HCT116 (cell line): ENCODE measurements around the gene BLOC1S5. TPM values are rescaled to one million over a fixed set of nuclear protein-coding genes. Genes with fewer than 3 reads are reported as not detected.

Experiments
- ATAC-seq: fragments of 200-7000 bp; cut with Tn5 transposase; 2 replicates; pipeline ENCODE4 v1.9.1; 2020; ENCODE audit warnings: mild to moderate bottlenecking, moderate library complexity
- BruUV-seq: library from RNA; stranded (reverse); fragments of 400-500 nt; replicated peaks from 2 replicates; lab custom pipeline; 2021; lab: Mats Ljungman, UMichigan
- CTCF ChIA-PET: fragments of 300-600 bp; sonication (Branson Sonifier 250); formaldehyde crosslinking; loops from one replicate; lab custom pipeline; 2021; ENCODE audit warnings: antibody characterized with exemption; lab: Charles Lee
- POLR2A ChIA-PET: fragments of 300-600, 350-600 bp; sonication (Branson Sonifier 250); formaldehyde crosslinking; loops from one replicate; lab custom pipeline; 2021; ENCODE audit warnings: antibody characterized with exemption; lab: Charles Lee
- RAD21 ChIA-PET, 2 experiments: fragments of 300-600 bp; sonication (Branson Sonifier 250); formaldehyde crosslinking; loops; one replicate each; lab custom pipeline; 2023; ENCODE audit warnings: low total read pairs in 2 of 2; ENCODE audit not compliant: uncharacterized antibody in 2 of 2, unreplicated experiment in 2 of 2, low non-redundant PET in 1 of 2; lab: Charles Lee
- DNase-seq: peaks from one replicate; pipeline ENCODE4 v3.0.0-alpha.2; 2010; ENCODE audit warnings: low read depth, low spot score
- H2AFZ ChIP-seq: fragments of 200-600 bp; shearing (Covaris generic), sonication (generic); 2 replicates; pipeline ENCODE4 v1.6.1; 2017; ENCODE audit warnings: low read depth, mixed run types, mixed read lengths, antibody characterized with exemption, low read length; ENCODE audit not compliant: poor library complexity, severe bottlenecking
- H3K27ac ChIP-seq: 2 replicates; pipeline ENCODE4 v1.5.1; 2012; ENCODE audit warnings: low read depth, low read length
- H3K27me3 ChIP-seq: fragments of 200-600 bp; sonication (generic); 2 replicates; pipeline ENCODE4 v1.6.1; 2016; ENCODE audit warnings: mixed run types, low read length, mixed read lengths; ENCODE audit not compliant: insufficient read depth
- H3K36me3 ChIP-seq, 2 experiments: fragments of 200-500 bp in 1 of 2; fragments of 200-600 bp in 1 of 2; sonication (Bioruptor generic) in 1 of 2; sonication (generic) in 1 of 2; 2 replicates each; pipeline versions ENCODE4 v1.5.1 to v1.6.1; 2014 to 2016; ENCODE audit warnings: low read length in 2 of 2, inconsistent platforms in 1 of 2, mixed read lengths in 1 of 2, mixed run types in 1 of 2; ENCODE audit not compliant: insufficient read depth in 2 of 2, control insufficient read depth in 1 of 2
- H3K4me1 ChIP-seq, 2 experiments: fragments of 200-600 bp in 1 of 2; sonication (generic) in 1 of 2; 2 replicates each; pipeline versions ENCODE4 v1.5.1 to v1.6.1; 2012 to 2017; ENCODE audit warnings: low read length in 2 of 2, inconsistent platforms in 1 of 2, mild to moderate bottlenecking in 1 of 2, mixed read lengths in 1 of 2, mixed run types in 1 of 2, moderate library complexity in 1 of 2; ENCODE audit not compliant: insufficient read depth in 2 of 2, control insufficient read depth in 1 of 2
- H3K4me2 ChIP-seq: fragments of 200-600 bp; sonication (generic); 2 replicates; pipeline ENCODE4 v1.6.1; 2017; ENCODE audit warnings: mixed run types, low read length, mixed read lengths
- H3K4me3 ChIP-seq, 2 experiments: fragments of 200-600 bp in 1 of 2; sonication (generic) in 1 of 2; replicated peaks in 1 of 2; 2 replicates each; pipeline ENCODE4 v1.5.1; 2011 to 2016; ENCODE audit warnings: low read length in 2 of 2, control low read depth in 1 of 2, low read depth in 1 of 2, mild to moderate bottlenecking in 1 of 2, mixed read lengths in 1 of 2, mixed run types in 1 of 2
- H3K79me2 ChIP-seq: fragments of 200-600 bp; sonication (generic); 2 replicates; pipeline ENCODE4 v1.6.1; 2017; ENCODE audit warnings: mild to moderate bottlenecking, mixed run types, low read length, moderate library complexity, mixed read lengths; ENCODE audit not compliant: insufficient read depth
- H3K9ac ChIP-seq: fragments of 200-600 bp; sonication (generic); 2 replicates; pipeline ENCODE4 v1.6.1; 2016; ENCODE audit warnings: low read length, mixed read lengths
- H3K9me2 ChIP-seq: fragments of 200-600 bp; sonication (generic), shearing (Covaris generic); 2 replicates; pipeline ENCODE4 v1.6.1; 2017; ENCODE audit warnings: mixed run types, mild to moderate bottlenecking, moderate library complexity; ENCODE audit not compliant: insufficient read depth
- H3K9me3 ChIP-seq, 2 experiments: fragments of 200-500 bp in 1 of 2; fragments of 200-600 bp in 1 of 2; sonication (Bioruptor generic) in 1 of 2; sonication (generic) in 1 of 2; 2 replicates each; pipeline ENCODE4 v1.6.1; 2014 to 2017; ENCODE audit warnings: low read length in 2 of 2, mixed read lengths in 2 of 2, inconsistent platforms in 1 of 2, low read depth in 1 of 2, mild to moderate bottlenecking in 1 of 2, mixed run types in 1 of 2, moderate library complexity in 1 of 2; ENCODE audit not compliant: control insufficient read depth in 1 of 2, insufficient read depth in 1 of 2
- H4K20me1 ChIP-seq: fragments of 200-600 bp; sonication (generic), shearing (Covaris generic); 2 replicates; pipeline ENCODE4 v1.6.1; 2017; ENCODE audit warnings: mixed run types, mild to moderate bottlenecking, moderate library complexity; ENCODE audit not compliant: insufficient read depth
- CBX3 ChIP-seq: IDR thresholded peaks from 2 replicates; pipeline ENCODE4 v1.6.1; 2012; ENCODE audit warnings: low read depth
- CEBPB ChIP-seq: IDR thresholded peaks from 2 replicates; pipeline ENCODE4 v1.6.1; 2012; ENCODE audit warnings: low read depth
- EGR1 ChIP-seq: IDR thresholded peaks from 2 replicates; pipeline ENCODE4 v1.6.1; 2012; ENCODE audit warnings: low read depth
- ELF1 ChIP-seq: IDR thresholded peaks from 2 replicates; pipeline ENCODE4 v1.6.1; 2012; ENCODE audit warnings: low read depth, borderline replicate concordance
- EZH2phosphoT487 ChIP-seq: fragments of 200-600 bp; IDR thresholded peaks from 2 replicates; pipeline ENCODE4 v1.6.1; 2018; ENCODE audit warnings: antibody characterized with exemption, borderline replicate concordance
- FOSL1 ChIP-seq: IDR thresholded peaks from 2 replicates; pipeline ENCODE4 v1.6.1; 2012; ENCODE audit warnings: low read depth
- JUND ChIP-seq: IDR thresholded peaks from 2 replicates; pipeline ENCODE4 v1.6.1; 2012
- POLR2A ChIP-seq: IDR thresholded peaks from 2 replicates; pipeline ENCODE4 v1.7.0; 2011; ENCODE audit warnings: borderline replicate concordance; ENCODE audit not compliant: insufficient read depth, insufficient read length; ENCODE audit errors: extremely low read depth
- POLR2AphosphoS5 ChIP-seq: IDR thresholded peaks from 2 replicates; pipeline ENCODE4 v1.6.1; 2011; ENCODE audit warnings: mild to moderate bottlenecking, low read depth, low read length, moderate library complexity
- RAD21 ChIP-seq: IDR thresholded peaks from 2 replicates; pipeline ENCODE4 v1.6.1; 2012; ENCODE audit warnings: low read depth, mild to moderate bottlenecking
- SIN3A ChIP-seq: IDR thresholded peaks from 2 replicates; pipeline ENCODE4 v1.6.1; 2012; ENCODE audit warnings: low read depth
- SP1 ChIP-seq: IDR thresholded peaks from 2 replicates; pipeline ENCODE4 v1.6.1; 2012; ENCODE audit warnings: low read depth
- SRF ChIP-seq: IDR thresholded peaks from 2 replicates; pipeline ENCODE4 v1.6.1; 2012; ENCODE audit warnings: low read depth
- TCF7L2 ChIP-seq: IDR thresholded peaks from 2 replicates; pipeline ENCODE4 v1.7.0; 2011; ENCODE audit warnings: borderline replicate concordance, inconsistent platforms; ENCODE audit not compliant: insufficient read depth, insufficient read length; ENCODE audit errors: extremely low read depth
- YY1 ChIP-seq: IDR thresholded peaks from 2 replicates; pipeline ENCODE4 v1.6.1; 2011; ENCODE audit warnings: low read length, low read depth, moderate library complexity, mild to moderate bottlenecking; ENCODE audit not compliant: insufficient replicate concordance; ENCODE audit errors: extremely low read depth
- ZFX ChIP-seq: fragments of 450-650 bp; IDR thresholded peaks from 2 replicates; pipeline ENCODE4 v1.6.1; 2017
- ZNF274 ChIP-seq: fragments of 200-500 bp; sonication (Bioruptor generic); IDR thresholded peaks from 2 replicates; pipeline ENCODE4 v1.6.1; 2014; ENCODE audit warnings: mild to moderate bottlenecking, low read depth, low read length, inconsistent platforms
- intact Hi-C: fragments of 100-400 bp; cut with micrococcal nuclease; formaldehyde crosslinking; loops from 2 replicates; pipeline ENCODE4 v1.10.0; 2022
- total RNA-seq: library from RNA; stranded (reverse); gene quantifications from one replicate; pipeline ENCODE4 v1.2.1, GENCODE V29; 2021; ENCODE audit not compliant: unreplicated experiment
- TF ChIP-seq, protein P1 (sequence below): IDR thresholded peaks from 2 replicates; pipeline ENCODE4 v1.6.1; 2012; ENCODE audit warnings: low read depth
- TF ChIP-seq, protein P2 (sequence below): IDR thresholded peaks from 2 replicates; pipeline ENCODE4 v1.6.1; 2012
- TF ChIP-seq, protein P3 (sequence below), 3 experiments: fragments of 200-600 bp in 1 of 3; sonication (generic) in 1 of 3; IDR thresholded peaks in 2 of 3; conservative IDR thresholded peaks in 1 of 3; 2 replicates each; pipeline ENCODE4 v1.5.1; 2012 to 2017; ENCODE audit warnings: low read depth in 2 of 3, low read length in 2 of 3, antibody characterized with exemption in 1 of 3, borderline replicate concordance in 1 of 3, control low read depth in 1 of 3, mild to moderate bottlenecking in 1 of 3, mixed read lengths in 1 of 3, mixed run types in 1 of 3, moderate library complexity in 1 of 3; ENCODE audit not compliant: insufficient read depth in 1 of 3

BLOC1S5 gene
- total RNA-seq, 1 experiment from 2014 or later: 12.0 TPM

DNA sequence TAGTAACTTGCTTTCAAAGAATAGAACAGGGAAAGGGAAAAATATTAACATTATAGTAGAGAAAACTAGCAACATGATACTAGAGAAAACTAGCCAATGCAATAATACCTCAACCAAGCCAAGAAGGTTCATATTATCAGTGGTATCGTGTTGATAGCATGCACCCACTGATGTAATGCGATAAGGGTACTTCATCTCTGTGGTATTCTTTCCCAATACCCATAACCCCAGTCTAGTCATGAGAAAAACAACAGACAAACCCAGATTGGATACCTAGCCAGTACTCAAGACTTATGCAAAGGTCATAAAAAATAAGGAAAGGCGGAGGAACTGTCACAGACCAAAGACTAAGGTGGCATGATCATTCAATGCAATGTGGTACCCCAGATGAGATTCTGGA lies 21.0 kb downstream of the BLOC1S5 start:
- no peaks in the 10 kb centered on the region for H3K4me1 ChIP-seq
- no peaks in the 10 kb centered on the region for H3K9me2 ChIP-seq
- H3K9ac ChIP-seq: no peak overlapping the region
- ChIA-PET CTCF (no interaction called here), POLR2A (no interaction called here)
- H3K79me2 ChIP-seq: no peaks in the 10 kb centered on the region
- H3K9me3 ChIP-seq: no peaks in the 10 kb centered on the region
- H3K27ac ChIP-seq: no peak overlapping the region
- DNase-seq: no peak
- intact Hi-C loops: no loop called here
- no peaks in the 10 kb centered on the region for H3K27me3 ChIP-seq
- TF ChIP-seq YY1 (no peak), CEBPB (no peak), ELF1 (no peak), ZFX (no peak), EZH2phosphoT487 (no peak), FOSL1 (no peak), JUND (no peak), POLR2AphosphoS5 (no peak), RAD21 (no peak), SP1 (no peak), ZNF274 (no peak), TCF7L2 (no peak), SRF (no peak), POLR2A (no peak), EGR1 (no peak), CBX3 (no peak), SIN3A (no peak)
- TF ChIP-seq, protein P1, sequence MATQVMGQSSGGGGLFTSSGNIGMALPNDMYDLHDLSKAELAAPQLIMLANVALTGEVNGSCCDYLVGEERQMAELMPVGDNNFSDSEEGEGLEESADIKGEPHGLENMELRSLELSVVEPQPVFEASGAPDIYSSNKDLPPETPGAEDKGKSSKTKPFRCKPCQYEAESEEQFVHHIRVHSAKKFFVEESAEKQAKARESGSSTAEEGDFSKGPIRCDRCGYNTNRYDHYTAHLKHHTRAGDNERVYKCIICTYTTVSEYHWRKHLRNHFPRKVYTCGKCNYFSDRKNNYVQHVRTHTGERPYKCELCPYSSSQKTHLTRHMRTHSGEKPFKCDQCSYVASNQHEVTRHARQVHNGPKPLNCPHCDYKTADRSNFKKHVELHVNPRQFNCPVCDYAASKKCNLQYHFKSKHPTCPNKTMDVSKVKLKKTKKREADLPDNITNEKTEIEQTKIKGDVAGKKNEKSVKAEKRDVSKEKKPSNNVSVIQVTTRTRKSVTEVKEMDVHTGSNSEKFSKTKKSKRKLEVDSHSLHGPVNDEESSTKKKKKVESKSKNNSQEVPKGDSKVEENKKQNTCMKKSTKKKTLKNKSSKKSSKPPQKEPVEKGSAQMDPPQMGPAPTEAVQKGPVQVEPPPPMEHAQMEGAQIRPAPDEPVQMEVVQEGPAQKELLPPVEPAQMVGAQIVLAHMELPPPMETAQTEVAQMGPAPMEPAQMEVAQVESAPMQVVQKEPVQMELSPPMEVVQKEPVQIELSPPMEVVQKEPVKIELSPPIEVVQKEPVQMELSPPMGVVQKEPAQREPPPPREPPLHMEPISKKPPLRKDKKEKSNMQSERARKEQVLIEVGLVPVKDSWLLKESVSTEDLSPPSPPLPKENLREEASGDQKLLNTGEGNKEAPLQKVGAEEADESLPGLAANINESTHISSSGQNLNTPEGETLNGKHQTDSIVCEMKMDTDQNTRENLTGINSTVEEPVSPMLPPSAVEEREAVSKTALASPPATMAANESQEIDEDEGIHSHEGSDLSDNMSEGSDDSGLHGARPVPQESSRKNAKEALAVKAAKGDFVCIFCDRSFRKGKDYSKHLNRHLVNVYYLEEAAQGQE: no peak
- TF ChIP-seq, protein P2, sequence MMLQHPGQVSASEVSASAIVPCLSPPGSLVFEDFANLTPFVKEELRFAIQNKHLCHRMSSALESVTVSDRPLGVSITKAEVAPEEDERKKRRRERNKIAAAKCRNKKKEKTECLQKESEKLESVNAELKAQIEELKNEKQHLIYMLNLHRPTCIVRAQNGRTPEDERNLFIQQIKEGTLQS: no peak
- TF ChIP-seq, protein P3, sequence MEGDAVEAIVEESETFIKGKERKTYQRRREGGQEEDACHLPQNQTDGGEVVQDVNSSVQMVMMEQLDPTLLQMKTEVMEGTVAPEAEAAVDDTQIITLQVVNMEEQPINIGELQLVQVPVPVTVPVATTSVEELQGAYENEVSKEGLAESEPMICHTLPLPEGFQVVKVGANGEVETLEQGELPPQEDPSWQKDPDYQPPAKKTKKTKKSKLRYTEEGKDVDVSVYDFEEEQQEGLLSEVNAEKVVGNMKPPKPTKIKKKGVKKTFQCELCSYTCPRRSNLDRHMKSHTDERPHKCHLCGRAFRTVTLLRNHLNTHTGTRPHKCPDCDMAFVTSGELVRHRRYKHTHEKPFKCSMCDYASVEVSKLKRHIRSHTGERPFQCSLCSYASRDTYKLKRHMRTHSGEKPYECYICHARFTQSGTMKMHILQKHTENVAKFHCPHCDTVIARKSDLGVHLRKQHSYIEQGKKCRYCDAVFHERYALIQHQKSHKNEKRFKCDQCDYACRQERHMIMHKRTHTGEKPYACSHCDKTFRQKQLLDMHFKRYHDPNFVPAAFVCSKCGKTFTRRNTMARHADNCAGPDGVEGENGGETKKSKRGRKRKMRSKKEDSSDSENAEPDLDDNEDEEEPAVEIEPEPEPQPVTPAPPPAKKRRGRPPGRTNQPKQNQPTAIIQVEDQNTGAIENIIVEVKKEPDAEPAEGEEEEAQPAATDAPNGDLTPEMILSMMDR (IDR thresholded peaks at IDR 0.05 in 2 of 3, conservative IDR thresholded peaks at IDR 0.05 in 1 of 3; ENCODE audit: borderline replicate concordance in 1 of 3, insufficient read depth in 1 of 3, low read depth in 2 of 3, low read length in 2 of 3): no peak
- TF ChIP-seq, all 23 proteins: peak for 0
- no TSS peak for BruUV-seq
- no peak overlapping the region for H3K4me2 ChIP-seq
- H4K20me1 ChIP-seq: no peaks in the 10 kb centered on the region
- no peak for ATAC-seq
- RAD21 ChIA-PET: no interaction called here
- no peak overlapping the region for H3K4me3 ChIP-seq
- H2AFZ ChIP-seq: no peak overlapping the region
- H3K36me3 ChIP-seq: no peaks in the 10 kb centered on the region
